RWPE2 (cell line): Measurements from ENCODE around the gene CFAP97.
"Not testable (repeated sequence)": the region's sequence is repeated elsewhere in the genome, so short reads cannot be mapped to it uniquely, and the experiment has no call there.

Source experiments
- ATAC-seq: fragments of 200-7000 bp; cut with Tn5 transposase; 3 replicates; pipeline ENCODE4 v1.9.1; 2021; ENCODE audit warnings: low read depth
- DNase-seq: peaks from one replicate; pipeline ENCODE4 v3.0.0-alpha.2; 2020; ENCODE audit warnings: low spot score
- H3K27ac ChIP-seq: fragments of 450-650 bp; 2 replicates; pipeline ENCODE4 v1.5.1; 2017; ENCODE audit warnings: mild to moderate bottlenecking; ENCODE audit not compliant: poor library complexity, severe bottlenecking
- H3K27me3 ChIP-seq: fragments of 250-450 bp; sonication (Bioruptor Pico); 2 replicates; pipeline ENCODE4 v1.5.1; 2021; ENCODE audit warnings: mild to moderate bottlenecking, moderate library complexity; ENCODE audit not compliant: insufficient read depth, poor library complexity, severe bottlenecking
- H3K36me3 ChIP-seq: fragments of 250-450 bp; sonication (Bioruptor Pico); 2 replicates; pipeline ENCODE4 v1.5.1; 2020; ENCODE audit warnings: low read depth, mild to moderate bottlenecking, moderate library complexity
- H3K4me1 ChIP-seq: fragments of 250-450 bp; sonication (Bioruptor Pico); 2 replicates; pipeline ENCODE4 v1.5.1; 2021; ENCODE audit warnings: mild to moderate bottlenecking, moderate library complexity; ENCODE audit not compliant: insufficient read depth, poor library complexity, severe bottlenecking
- H3K4me3 ChIP-seq: fragments of 250-450 bp; sonication (Bioruptor Pico); 2 replicates; pipeline ENCODE4 v1.5.1; 2021; ENCODE audit warnings: mild to moderate bottlenecking, moderate library complexity; ENCODE audit not compliant: severe bottlenecking
- H3K9me3 ChIP-seq: fragments of 250-450 bp; sonication (Bioruptor Pico); 2 replicates; pipeline ENCODE4 v1.5.1; 2021; ENCODE audit warnings: mild to moderate bottlenecking, moderate library complexity; ENCODE audit not compliant: severe bottlenecking
- CTCF ChIP-seq: fragments of 450-650 bp; IDR thresholded peaks from one replicate; pipeline ENCODE4 v1.5.1; 2017; ENCODE audit warnings: mild to moderate bottlenecking, moderate library complexity; ENCODE audit not compliant: poor library complexity, severe bottlenecking

CFAP97 gene

GRCh38 chr4:185122681-185123345, 81.0 kb downstream of the CFAP97 start:
- Histone ChIP-seq H3K36me3 (no peaks in the 10 kb centered on the region), H3K9me3 (no peaks in the 10 kb centered on the region), H3K27ac (no peak overlapping the region), H3K4me3 (no peak overlapping the region), H3K27me3 (no peaks in the 10 kb centered on the region), H3K4me1 (no peaks in the 10 kb centered on the region)
- TF ChIP-seq CTCF, result no peak
- no peak for ATAC-seq
- no peak for DNase-seq

GRCh38 chr4:185120631-185120946, 83.2 kb downstream of the CFAP97 start:
- Histone ChIP-seq H3K4me1 (no peaks in the 10 kb centered on the region), H3K27me3 (no peaks in the 10 kb centered on the region), H3K4me3 (no peak overlapping the region), H3K36me3 (no peaks in the 10 kb centered on the region), H3K9me3 (no peaks in the 10 kb centered on the region), H3K27ac (no peak overlapping the region)
- DNase-seq, result no peak
- ATAC-seq, result no peak
- TF ChIP-seq CTCF, result no peak

GRCh38 chr4:185119927-185120630, 83.7 kb downstream of the CFAP97 start:
- ATAC-seq (no peak), DNase-seq (no peak)
- H3K36me3 ChIP-seq, result no peaks in the 10 kb centered on the region
- H3K9me3 ChIP-seq, result no peaks in the 10 kb centered on the region
- H3K4me1 ChIP-seq, result no peaks in the 10 kb centered on the region
- H3K4me3 ChIP-seq, result no peak overlapping the region
- TF ChIP-seq CTCF, result no peak
- H3K27me3 ChIP-seq, result no peaks in the 10 kb centered on the region
- no peak overlapping the region for H3K27ac ChIP-seq

GRCh38 chr4:185119467-185119866, 84.3 kb downstream of the CFAP97 start:
- not testable (repeated sequence) for H3K4me3 ChIP-seq, ATAC-seq, H3K4me1 ChIP-seq, H3K36me3 ChIP-seq, H3K27me3 ChIP-seq, DNase-seq, H3K9me3 ChIP-seq, H3K27ac ChIP-seq

- TF ChIP-seq CTCF, result no peak
- H3K4me1 ChIP-seq, result no peaks in the 10 kb centered on the region
- no peak overlapping the region for H3K27ac ChIP-seq
- H3K27me3 ChIP-seq, result no peaks in the 10 kb centered on the region
- no peak for DNase-seq
- ATAC-seq, result no peak
- H3K9me3 ChIP-seq, result no peaks in the 10 kb centered on the region
- no peaks in the 10 kb centered on the region for H3K36me3 ChIP-seq
- H3K4me3 ChIP-seq, result no peak overlapping the region
Measured at GRCh38 chr4:185118876-185119275, 84.9 kb downstream of the CFAP97 start.
